IMR-90 (cell line): ENCODE measurements around the gene LENG9. TPM values are rescaled to one million over a fixed set of nuclear protein-coding genes. Genes with fewer than 3 reads are reported as not detected.

ENCODE experiments used
- ATAC-seq: fragments of 200-7000 bp; cut with Tn5 transposase; 2 replicates; pipeline ENCODE4 v1.9.1; 2020; ENCODE audit warnings: low read depth, mild to moderate bottlenecking, moderate library complexity
- BruUV-seq: library from RNA; stranded (reverse); fragments of 400-500 nt; replicated peaks from 2 replicates; lab custom pipeline; 2021; lab: Mats Ljungman, UMichigan
- CTCF ChIA-PET: fragments of 300-600 bp; formaldehyde crosslinking; extraction: SDS; loops from one replicate; lab custom pipeline; 2021; ENCODE audit warnings: antibody characterized with exemption; lab: Yijun Ruan, JAX
- POLR2A ChIA-PET: fragments of 300-600 bp; sonication (Branson Sonifier 250); formaldehyde crosslinking; loops from one replicate; lab custom pipeline; 2022; ENCODE audit warnings: antibody characterized with exemption; ENCODE audit not compliant: unreplicated experiment; lab: Charles Lee
- DNase-seq: peaks from one replicate; pipeline ENCODE4 v3.0.0; 2013
- H2AFZ ChIP-seq: replicated peaks from 2 replicates; pipeline ENCODE3; 2013; ENCODE audit warnings: low read length, mild to moderate bottlenecking; ENCODE audit not compliant: poor library complexity
- H2AK5ac ChIP-seq: 2 replicates; pipeline ENCODE4 v1.6.1; 2013; ENCODE audit warnings: low read depth, low read length, inconsistent platforms
- H2AK9ac ChIP-seq: replicated peaks from 2 replicates; pipeline ENCODE3; 2013; ENCODE audit warnings: mild to moderate bottlenecking, low read depth, low read length, moderate library complexity; ENCODE audit not compliant: poor library complexity
- H2BK120ac ChIP-seq: 2 replicates; pipeline ENCODE4 v1.6.1; 2013; ENCODE audit warnings: low read depth, low read length, inconsistent platforms
- H2BK15ac ChIP-seq: 3 replicates; pipeline ENCODE4 v1.6.1; 2013; ENCODE audit warnings: low read depth, low read length, inconsistent platforms
- H2BK20ac ChIP-seq: 2 replicates; pipeline ENCODE4 v1.6.1; 2013; ENCODE audit warnings: low read depth, mild to moderate bottlenecking, inconsistent platforms, low read length, moderate library complexity
- H2BK5ac ChIP-seq: 2 replicates; pipeline ENCODE4 v1.6.1; 2013; ENCODE audit warnings: mild to moderate bottlenecking, low read depth, low read length, inconsistent platforms; ENCODE audit not compliant: poor library complexity, severe bottlenecking
- H3K14ac ChIP-seq: replicated peaks from 2 replicates; pipeline ENCODE4 v1.6.1; 2013; ENCODE audit warnings: low read depth, low read length, inconsistent platforms
- H3K18ac ChIP-seq: 2 replicates; pipeline ENCODE4 v1.6.1; 2013; ENCODE audit warnings: low read depth, low read length, control low read depth
- H3K23ac ChIP-seq: 2 replicates; pipeline ENCODE4 v1.6.1; 2013; ENCODE audit warnings: low read depth, low read length, inconsistent platforms
- H3K27ac ChIP-seq: 2 replicates; pipeline ENCODE4 v1.5.1; 2013; ENCODE audit warnings: mild to moderate bottlenecking, control low read depth, low read length; ENCODE audit not compliant: insufficient read depth
- H3K27me3 ChIP-seq: 2 replicates; pipeline ENCODE4 v1.6.1; 2013; ENCODE audit warnings: low read length; ENCODE audit not compliant: control insufficient read depth, insufficient read depth
- H3K36me3 ChIP-seq: 2 replicates; pipeline ENCODE4 v1.6.1; 2013; ENCODE audit warnings: low read length, mixed read lengths; ENCODE audit not compliant: control insufficient read depth, insufficient read depth
- H3K4ac ChIP-seq: 2 replicates; pipeline ENCODE4 v1.6.1; 2013; ENCODE audit warnings: low read depth, low read length, inconsistent platforms
- H3K4me1 ChIP-seq: 2 replicates; pipeline ENCODE4 v1.6.1; 2013; ENCODE audit warnings: low read length, mixed read lengths; ENCODE audit not compliant: control insufficient read depth, insufficient read depth
- H3K4me2 ChIP-seq: 2 replicates; pipeline ENCODE4 v1.6.1; 2013; ENCODE audit warnings: low read depth, mild to moderate bottlenecking, control low read depth, low read length, moderate library complexity
- H3K4me3 ChIP-seq: 2 replicates; pipeline ENCODE4 v1.5.1; 2013; ENCODE audit warnings: low read depth, mild to moderate bottlenecking, control low read depth, low read length, moderate library complexity; ENCODE audit not compliant: insufficient read depth
- H3K56ac ChIP-seq: 2 replicates; pipeline ENCODE4 v1.6.1; 2013; ENCODE audit warnings: low read length, inconsistent platforms; ENCODE audit not compliant: insufficient read depth; ENCODE audit errors: extremely low read depth
- H3K79me1 ChIP-seq, 2 experiments: 2 replicates each; pipeline ENCODE4 v1.6.1; 2013; ENCODE audit warnings: low read length in 2 of 2, inconsistent platforms in 1 of 2, low read depth in 1 of 2
- H3K9ac ChIP-seq: 2 replicates; pipeline ENCODE4 v1.6.1; 2013; ENCODE audit warnings: low read depth, low read length, control low read depth
- H3K9me1 ChIP-seq: 2 replicates; pipeline ENCODE4 v1.6.1; 2013; ENCODE audit warnings: low read length, inconsistent platforms; ENCODE audit not compliant: insufficient read depth
- H3K9me3 ChIP-seq: 2 replicates; pipeline ENCODE4 v1.6.1; 2013; ENCODE audit warnings: low read length; ENCODE audit not compliant: control insufficient read depth, insufficient read depth
- H4K20me1 ChIP-seq: 2 replicates; pipeline ENCODE4 v1.6.1; 2013; ENCODE audit warnings: low read length, inconsistent platforms; ENCODE audit not compliant: insufficient read depth
- H4K5ac ChIP-seq: 2 replicates; pipeline ENCODE4 v1.6.1; 2013; ENCODE audit warnings: mild to moderate bottlenecking, low read depth, low read length, control low read depth
- H4K8ac ChIP-seq, 2 experiments: 2 replicates each; pipeline ENCODE4 v1.6.1; 2013; ENCODE audit warnings: low read depth in 2 of 2, low read length in 2 of 2, control low read depth in 1 of 2, inconsistent platforms in 1 of 2
- H4K91ac ChIP-seq: 2 replicates; pipeline ENCODE4 v1.6.1; 2013; ENCODE audit warnings: low read depth, low read length, inconsistent platforms; ENCODE audit not compliant: insufficient read depth
- BHLHE40 ChIP-seq: fragments of 150-350 bp; IDR thresholded peaks from 2 replicates; pipeline ENCODE4 v1.6.1; 2016; ENCODE audit warnings: mild to moderate bottlenecking, low read depth, low read length
- CHD1 ChIP-seq: IDR thresholded peaks from 2 replicates; pipeline ENCODE4 v1.6.1; 2012; ENCODE audit warnings: low read depth, low read length, improper control_type of control experiment
- CTCF ChIP-seq: conservative IDR thresholded peaks from 2 replicates; pipeline ENCODE4 v1.5.1; 2012; ENCODE audit warnings: mild to moderate bottlenecking, low read depth, low read length, improper control_type of control experiment
- FOS ChIP-seq: fragments of 150-350 bp; IDR thresholded peaks from 2 replicates; pipeline ENCODE4 v1.6.1; 2016; ENCODE audit warnings: low read depth, low read length
- MAFK ChIP-seq: IDR thresholded peaks from 2 replicates; pipeline ENCODE4 v1.6.1; 2012; ENCODE audit warnings: low read depth, low read length, improper control_type of control experiment
- MAZ ChIP-seq: IDR thresholded peaks from 2 replicates; pipeline ENCODE4 v1.6.1; 2012; ENCODE audit warnings: low read depth, mild to moderate bottlenecking, low read length, improper control_type of control experiment, moderate library complexity, borderline replicate concordance
- MXI1 ChIP-seq: IDR thresholded peaks from 2 replicates; pipeline ENCODE4 v1.6.1; 2012; ENCODE audit warnings: low read depth, mild to moderate bottlenecking, low read length, moderate library complexity, borderline replicate concordance
- NFE2L2 ChIP-seq: fragments of 150-350 bp; IDR thresholded peaks from 2 replicates; pipeline ENCODE4 v1.6.1; 2016; ENCODE audit warnings: low read depth, mild to moderate bottlenecking, low read length
- POLR2A ChIP-seq: IDR thresholded peaks from 2 replicates; pipeline ENCODE4 v1.6.1; 2012; ENCODE audit warnings: mild to moderate bottlenecking, low read depth, low read length
- RAD21 ChIP-seq: IDR thresholded peaks from 2 replicates; pipeline ENCODE4 v1.6.1; 2012; ENCODE audit warnings: low read length, improper control_type of control experiment
- RCOR1 ChIP-seq: IDR thresholded peaks from 2 replicates; pipeline ENCODE4 v1.6.1; 2012; ENCODE audit warnings: mild to moderate bottlenecking, low read length, improper control_type of control experiment; ENCODE audit not compliant: insufficient replicate concordance
- RFX5 ChIP-seq: IDR thresholded peaks from 2 replicates; pipeline ENCODE4 v1.8.0; 2012; ENCODE audit warnings: low read depth, mild to moderate bottlenecking, low read length, moderate library complexity
- SMC3 ChIP-seq: fragments of 150-350 bp; IDR thresholded peaks from 2 replicates; pipeline ENCODE4 v1.6.1; 2016; ENCODE audit warnings: low read depth, mild to moderate bottlenecking, antibody characterized with exemption, low read length, moderate library complexity
- WGBS, 2 experiments: methylation state at CpG; one replicate each; pipeline versions ENCODE4 v1.1.5 to v1.1.7; 2013; ENCODE audit warnings: missing lambda C conversion rate in 2 of 2; ENCODE audit not compliant: insufficient read length in 1 of 2; ENCODE audit errors: extremely low coverage in 2 of 2; 5-methylcytosine and 5-hydroxymethylcytosine counted together
- dilution Hi-C: fragments of 300-500 bp; cut with HindIII; formaldehyde crosslinking; loops from one replicate; pipeline ENCODE4 v1.14.3; 2018; ENCODE audit warnings: low sequenced_read_pairs; ENCODE audit not compliant: unreplicated experiment
- in situ Hi-C: fragments of 300-500 bp; cut with MboI; formaldehyde crosslinking; loops from 3 replicates; pipeline ENCODE4 v1.14.3; 2019; ENCODE audit warnings: low sequenced_read_pairs, inconsistent platforms, mixed read lengths
- intact Hi-C: fragments of 100-400 bp; cut with micrococcal nuclease; formaldehyde crosslinking; loops from 2 replicates; pipeline ENCODE4 v1.10.0; 2022
- polyA plus RNA-seq, 3 experiments: library from polyadenylated mRNA; depleted of rRNA; stranded (reverse); fragments of >200 nt; gene quantifications; 2 replicates each; pipeline ENCODE4 v1.2.3, GENCODE V29; 2012; ENCODE audit warnings: low replicate concordance in 1 of 3
- total RNA-seq: library from RNA; depleted of rRNA; stranded (reverse); fragments of >200 nt; gene quantifications from 2 replicates; pipeline ENCODE4 v1.2.3, GENCODE V29; 2012
- TF ChIP-seq, protein P1 (sequence below): fragments of 150-350 bp; IDR thresholded peaks from 2 replicates; pipeline ENCODE4 v1.6.1; 2017; ENCODE audit warnings: mild to moderate bottlenecking, antibody characterized with exemption, low read length, low read depth
- TF ChIP-seq, protein P2 (sequence below): fragments of 150-350 bp; IDR thresholded peaks from 2 replicates; pipeline ENCODE4 v1.6.1; 2016; ENCODE audit warnings: low read depth, mild to moderate bottlenecking, low read length, moderate library complexity, borderline replicate concordance

Gene LENG9
- total and polyA plus RNA-seq, 2 of the 4 experiments (the other 2 are of a cell fraction), result 0.94 to 1.1 TPM

DNA sequence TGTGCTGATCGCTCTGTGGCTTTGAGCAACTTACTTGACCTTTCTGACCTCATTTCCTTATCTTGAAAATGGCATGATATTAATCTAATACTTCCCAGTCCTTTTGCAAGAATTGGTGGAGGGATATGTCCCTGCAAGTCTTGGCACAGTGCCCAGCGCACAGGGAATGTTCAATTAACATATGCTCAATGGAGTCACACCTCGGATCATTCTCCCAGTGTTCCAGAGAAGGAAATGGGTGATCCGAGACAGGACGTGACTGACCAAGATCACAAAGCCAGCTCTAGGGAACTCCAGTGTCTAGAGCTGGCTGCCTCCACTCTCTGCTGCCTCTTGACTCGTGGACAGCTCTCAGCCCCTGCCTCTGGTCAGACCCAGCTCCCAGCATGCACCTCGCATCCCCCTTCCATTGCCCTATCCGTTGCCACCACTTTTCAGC is 5.9 kb upstream of the LENG9 start:
- Histone ChIP-seq H3K9me3 (no peaks in the 10 kb centered on the region), H3K4me1 (peaks cover 12% of the 10 kb centered on the region), H2AK9ac (no peak overlapping the region), H2BK20ac (no peak overlapping the region), H4K8ac (no peak overlapping the region), H4K20me1 (peaks cover under 1% of the 10 kb centered on the region; the same call in 1 of the 2 replicates), H3K27ac (no peak overlapping the region), H3K4ac (no peak overlapping the region), H3K4me3 (no peak overlapping the region), H3K23ac (0 out of 2 replicates have a peak overlapping the region, but pooled peaks have one; percentile 48), H3K9me1 (peaks cover 4% of the 10 kb centered on the region; the same call in 1 of the 2 replicates), H3K4me2 (no peak overlapping the region), H3K36me3 (peaks cover 2% of the 10 kb centered on the region; the same call in 1 of the 2 replicates), H3K18ac (no peak overlapping the region), H4K5ac (no peak overlapping the region), H2BK5ac (no peak overlapping the region), H3K79me1 (peaks cover 0 to 7% of the 10 kb centered on the region in 2 experiments; a peak in 1 of 4 replicates), H2AFZ (no peak overlapping the region), H2BK120ac (no peak overlapping the region), H3K14ac (no peak overlapping the region), H3K27me3 (no peaks in the 10 kb centered on the region), H3K56ac (no peak overlapping the region), H2AK5ac (no peak overlapping the region), H4K91ac (no peak overlapping the region), H2BK15ac (no peak overlapping the region), H3K9ac (no peak overlapping the region)
- WGBS, 2 experiments, result 67% methylated on average over 2 of the region's 8 CpGs; no CpG with 5 or more reads in 1 of the 2 experiments
- in situ Hi-C loops, result loop anchor here (25.0 kb wide), 4 partner anchors 357 to 1668 kb away; partner anchors contain the start of genes NAT14, NDUFA3, OSCAR and PRPF31
- dilution Hi-C loops, result no loop called here
- no TSS peak for BruUV-seq
- CTCF ChIA-PET, result no interaction called here
- ATAC-seq, result no peak
- POLR2A ChIA-PET, result no interaction called here
- DNase-seq, result no peak
- TF ChIP-seq RFX5, result no peak
- TF ChIP-seq FOS, result no peak
- TF ChIP-seq CHD1, result no peak
- TF ChIP-seq, protein P1, sequence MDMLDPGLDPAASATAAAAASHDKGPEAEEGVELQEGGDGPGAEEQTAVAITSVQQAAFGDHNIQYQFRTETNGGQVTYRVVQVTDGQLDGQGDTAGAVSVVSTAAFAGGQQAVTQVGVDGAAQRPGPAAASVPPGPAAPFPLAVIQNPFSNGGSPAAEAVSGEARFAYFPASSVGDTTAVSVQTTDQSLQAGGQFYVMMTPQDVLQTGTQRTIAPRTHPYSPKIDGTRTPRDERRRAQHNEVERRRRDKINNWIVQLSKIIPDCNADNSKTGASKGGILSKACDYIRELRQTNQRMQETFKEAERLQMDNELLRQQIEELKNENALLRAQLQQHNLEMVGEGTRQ, result no peak
- TF ChIP-seq, protein P2, sequence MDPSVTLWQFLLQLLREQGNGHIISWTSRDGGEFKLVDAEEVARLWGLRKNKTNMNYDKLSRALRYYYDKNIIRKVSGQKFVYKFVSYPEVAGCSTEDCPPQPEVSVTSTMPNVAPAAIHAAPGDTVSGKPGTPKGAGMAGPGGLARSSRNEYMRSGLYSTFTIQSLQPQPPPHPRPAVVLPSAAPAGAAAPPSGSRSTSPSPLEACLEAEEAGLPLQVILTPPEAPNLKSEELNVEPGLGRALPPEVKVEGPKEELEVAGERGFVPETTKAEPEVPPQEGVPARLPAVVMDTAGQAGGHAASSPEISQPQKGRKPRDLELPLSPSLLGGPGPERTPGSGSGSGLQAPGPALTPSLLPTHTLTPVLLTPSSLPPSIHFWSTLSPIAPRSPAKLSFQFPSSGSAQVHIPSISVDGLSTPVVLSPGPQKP, result no peak
- TF ChIP-seq MAZ, result no peak
- TF ChIP-seq RAD21, result no peak
- TF ChIP-seq POLR2A, result no peak
- no peak for TF ChIP-seq CTCF
- no peak for TF ChIP-seq BHLHE40
- no peak for TF ChIP-seq SMC3
- TF ChIP-seq MXI1, result no peak
- TF ChIP-seq RCOR1, result no peak
- TF ChIP-seq MAFK, result no peak
- no peak for TF ChIP-seq NFE2L2
- intact Hi-C loops, result loop anchor here (10.0 kb wide), 1 partner anchor 615 kb away; no protein-coding TSS in a partner anchor
